Activated CD4-positive, alpha-beta memory T cell treated with anti-CD3 and anti-CD28 coated beads for 36 hours (primary cell): ENCODE measurements around the gene ZNF608. TPM values are rescaled to one million over a fixed set of nuclear protein-coding genes. Genes with fewer than 3 reads are reported as not detected.

Experiments used
- CTCF ChIA-PET: fragments of 350-600 bp; sonication (Branson Sonifier 250); formaldehyde crosslinking; loops from one replicate; lab custom pipeline; 2021; ENCODE audit warnings: antibody characterized with exemption, inconsistent platforms; lab: Charles Lee
- POLR2A ChIA-PET: fragments of 350-600 bp; sonication (Branson Sonifier 250); formaldehyde crosslinking; loops from one replicate; lab custom pipeline; 2021; ENCODE audit warnings: antibody characterized with exemption; lab: Charles Lee
- DNase-seq: peaks from one replicate; pipeline ENCODE4 v3.0.0-alpha.2; 2020
- H3K27ac Mint-ChIP-seq: one replicate; pipeline ENCODE4 v1.8.0; 2021; ENCODE audit warnings: mixed read lengths
- H3K27me3 Mint-ChIP-seq: one replicate; pipeline ENCODE4 v1.8.0; 2021; ENCODE audit warnings: mixed read lengths
- H3K36me3 Mint-ChIP-seq: one replicate; pipeline ENCODE4 v1.8.0; 2021; ENCODE audit warnings: mixed read lengths
- H3K4me1 Mint-ChIP-seq: one replicate; pipeline ENCODE4 v1.8.0; 2021; ENCODE audit warnings: low read depth, mixed read lengths
- H3K4me3 Mint-ChIP-seq: one replicate; pipeline ENCODE4 v1.8.0; 2021; ENCODE audit warnings: mild to moderate bottlenecking, mixed read lengths
- H3K9me3 Mint-ChIP-seq: one replicate; pipeline ENCODE4 v1.8.0; 2021; ENCODE audit warnings: mixed read lengths
- intact Hi-C: fragments of 100-400 bp; cut with micrococcal nuclease; formaldehyde crosslinking; loops from one replicate; pipeline ENCODE4 v1.15.1; 2023
- total RNA-seq, 2 experiments: library from RNA; stranded (reverse); gene quantifications; one replicate each; pipeline ENCODE4 v1.2.3, GENCODE V29; 2021

The ZNF608 gene
- total RNA-seq, 2 experiments from 2014 or later = not detected

DNA sequence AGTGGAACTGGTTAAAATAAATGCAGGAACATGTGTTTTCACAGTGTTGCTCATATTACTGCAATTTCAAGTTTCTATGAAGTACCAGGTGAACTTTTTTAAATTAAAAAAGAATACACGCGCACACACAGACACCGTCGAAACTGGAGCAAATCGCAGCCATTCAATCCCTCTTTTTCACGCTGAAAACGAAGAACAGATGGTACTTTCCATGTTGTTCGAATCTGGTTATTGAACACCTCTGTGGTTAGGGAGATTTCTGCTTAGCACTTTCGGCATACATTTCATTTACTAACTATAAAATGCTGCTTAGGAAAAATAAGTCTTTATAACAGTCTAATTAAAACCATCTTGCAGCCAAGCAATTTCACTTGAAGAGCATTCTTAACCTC, 6.8 kb downstream of the ZNF608 start:
- intact Hi-C loops = no loop called here
- Mint-ChIP-seq H3K9me3 (no peaks in the 10 kb centered on the region), H3K4me3 (no peak overlapping the region), H3K36me3 (no peaks in the 10 kb centered on the region), H3K27me3 (peaks cover 21% of the 10 kb centered on the region), H3K4me1 (no peaks in the 10 kb centered on the region), H3K27ac (no peak overlapping the region)
- no peak for DNase-seq
- CTCF ChIA-PET = no interaction called here
- POLR2A ChIA-PET = no interaction called here

GRCh38 chr5:124738681-124739633, 7.5 kb downstream of the ZNF608 start:
- no peak overlapping the region for H3K4me3 Mint-ChIP-seq
- CTCF ChIA-PET = no interaction called here
- H3K9me3 Mint-ChIP-seq = no peaks in the 10 kb centered on the region
- intact Hi-C loops = no loop called here
- POLR2A ChIA-PET = no interaction called here
- H3K27me3 Mint-ChIP-seq = peaks cover 25% of the 10 kb centered on the region
- H3K4me1 Mint-ChIP-seq = no peaks in the 10 kb centered on the region
- no peak overlapping the region for H3K27ac Mint-ChIP-seq
- no peaks in the 10 kb centered on the region for H3K36me3 Mint-ChIP-seq
- no peak for DNase-seq

DNA sequence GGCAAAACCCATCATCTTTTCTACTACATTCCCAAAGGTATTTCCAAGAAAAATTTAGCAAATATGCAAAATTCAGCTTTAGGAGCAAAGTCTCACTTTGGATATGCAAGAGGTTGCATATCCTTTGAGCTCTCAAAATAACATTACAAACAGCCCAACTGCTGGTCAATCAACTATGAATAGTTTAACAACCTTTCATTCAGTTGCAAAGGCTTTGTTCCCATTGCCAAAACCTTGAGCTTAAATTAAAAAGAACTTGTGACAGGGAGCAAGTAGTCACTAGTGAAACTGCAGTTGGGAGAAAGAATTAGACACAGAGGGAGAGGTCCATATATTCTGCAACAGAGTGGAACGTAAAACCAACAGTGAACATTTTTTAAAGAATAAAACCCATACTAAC, 8.8 kb downstream of the ZNF608 start:
- Mint-ChIP-seq H3K4me3 (no peak overlapping the region), H3K4me1 (no peaks in the 10 kb centered on the region), H3K36me3 (no peaks in the 10 kb centered on the region), H3K27me3 (peaks cover 28% of the 10 kb centered on the region), H3K9me3 (no peaks in the 10 kb centered on the region), H3K27ac (no peak overlapping the region)
- intact Hi-C loops = no loop called here
- ChIA-PET POLR2A (no interaction called here), CTCF (no interaction called here)
- no peak for DNase-seq

- Mint-ChIP-seq H3K27me3 (peaks cover 30% of the 10 kb centered on the region), H3K36me3 (no peaks in the 10 kb centered on the region), H3K27ac (no peak overlapping the region), H3K4me1 (no peaks in the 10 kb centered on the region), H3K9me3 (no peaks in the 10 kb centered on the region), H3K4me3 (no peak overlapping the region)
- intact Hi-C loops = no loop called here
- ChIA-PET CTCF (no interaction called here), POLR2A (no interaction called here)
- DNase-seq = no peak
Measured at GRCh38 chr5:124736805-124737188, 9.6 kb downstream of the ZNF608 start.

- Mint-ChIP-seq H3K36me3 (no peaks in the 10 kb centered on the region), H3K27me3 (peaks cover 30% of the 10 kb centered on the region), H3K4me1 (no peaks in the 10 kb centered on the region), H3K9me3 (no peaks in the 10 kb centered on the region), H3K27ac (no peak overlapping the region), H3K4me3 (no peak overlapping the region)
- ChIA-PET POLR2A (no interaction called here), CTCF (no interaction called here)
- no peak for DNase-seq
- intact Hi-C loops = no loop called here
Measured at GRCh38 chr5:124736082-124736804, 10.2 kb downstream of the ZNF608 start.

DNA sequence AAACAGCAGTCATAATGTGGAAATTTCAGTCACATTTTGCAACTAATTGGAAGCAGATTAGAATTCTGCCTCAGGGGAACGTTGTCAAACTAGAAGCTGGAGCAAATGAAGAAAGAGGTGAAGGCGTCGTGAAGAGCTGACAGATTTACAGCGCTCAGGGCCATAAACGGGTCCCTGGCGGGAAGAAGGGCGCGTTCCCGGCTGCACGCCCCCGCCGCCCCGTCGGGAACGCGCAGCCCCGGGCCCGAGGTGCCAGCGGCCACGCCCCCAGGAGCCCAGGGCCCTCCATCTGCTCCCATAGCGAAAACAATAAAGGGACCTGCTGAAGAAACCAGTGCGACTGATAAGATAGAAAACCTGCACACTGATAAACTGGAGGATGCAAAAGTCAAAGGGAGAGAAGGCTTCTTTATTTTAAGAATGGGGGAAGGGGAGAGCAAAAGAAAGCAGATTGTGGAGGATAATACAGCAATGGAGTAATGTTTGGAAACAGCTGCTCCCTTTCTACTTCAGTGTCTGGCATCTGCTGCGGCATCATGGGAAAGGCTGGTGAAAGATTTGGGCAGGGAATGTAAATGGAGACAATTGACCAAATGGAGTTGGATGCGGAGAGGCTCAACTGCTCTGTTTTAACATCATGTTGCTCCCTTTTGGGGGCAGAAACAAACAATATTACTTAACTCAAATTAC, 11.1 kb downstream of the ZNF608 start:
- Mint-ChIP-seq H3K27ac (no peak overlapping the region), H3K4me1 (no peaks in the 10 kb centered on the region), H3K36me3 (no peaks in the 10 kb centered on the region), H3K4me3 (no peak overlapping the region), H3K27me3 (peaks cover 30% of the 10 kb centered on the region), H3K9me3 (no peaks in the 10 kb centered on the region)
- CTCF ChIA-PET = no interaction called here
- intact Hi-C loops = no loop called here
- DNase-seq = no peak
- POLR2A ChIA-PET = no interaction called here

DNA sequence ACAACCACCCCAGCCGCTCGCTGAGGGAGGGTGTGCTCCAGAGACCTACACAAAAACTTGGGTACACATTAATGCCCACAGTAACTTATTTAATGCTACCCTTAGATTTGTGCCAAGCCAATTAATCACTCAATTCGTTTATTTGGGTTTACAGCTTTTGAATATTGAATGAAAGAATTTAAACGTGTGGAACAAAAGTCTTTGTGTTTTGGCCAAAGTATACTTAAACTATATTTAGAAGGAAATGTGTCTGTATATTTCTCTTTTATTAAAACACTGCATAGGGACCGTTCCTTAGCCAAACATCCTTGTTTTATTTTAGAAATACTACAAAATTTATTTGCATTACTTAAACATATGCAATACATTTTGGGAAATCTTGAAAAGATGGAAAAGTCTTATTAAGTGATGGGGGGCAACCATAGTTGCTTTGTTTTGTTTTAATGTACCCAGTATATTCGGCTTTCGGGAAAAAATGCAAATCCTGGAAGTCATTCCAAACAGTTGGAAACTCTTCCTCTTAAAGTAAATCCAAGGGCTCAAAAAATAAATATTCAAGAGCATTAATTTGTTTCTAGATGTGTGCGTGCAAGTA, 11.8 kb downstream of the ZNF608 start:
- ChIA-PET POLR2A (no interaction called here), CTCF (no interaction called here)
- intact Hi-C loops = no loop called here
- H3K27me3 Mint-ChIP-seq = peaks cover 26% of the 10 kb centered on the region
- no peak overlapping the region for H3K4me3 Mint-ChIP-seq
- H3K4me1 Mint-ChIP-seq = no peaks in the 10 kb centered on the region
- DNase-seq = no peak
- no peaks in the 10 kb centered on the region for H3K9me3 Mint-ChIP-seq
- H3K27ac Mint-ChIP-seq = no peak overlapping the region
- no peaks in the 10 kb centered on the region for H3K36me3 Mint-ChIP-seq

DNA sequence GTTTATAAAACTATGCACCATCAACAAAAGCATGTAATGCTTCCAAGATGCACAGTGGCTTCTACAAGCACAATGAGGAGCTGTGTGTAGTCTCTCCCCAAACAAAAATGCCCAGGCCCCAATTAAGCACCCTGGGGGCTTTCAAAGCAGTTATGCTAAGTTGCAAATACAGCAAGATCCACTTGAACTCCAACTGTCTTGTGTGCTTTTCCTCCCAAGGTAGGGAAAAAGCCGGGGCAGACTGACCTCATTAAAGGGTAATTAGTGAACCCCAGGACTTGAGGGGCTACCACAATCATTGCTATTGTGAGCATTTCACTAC, 13.1 kb downstream of the ZNF608 start:
- H3K4me1 Mint-ChIP-seq = no peaks in the 10 kb centered on the region
- no peak for DNase-seq
- H3K27me3 Mint-ChIP-seq = peaks cover 21% of the 10 kb centered on the region
- H3K27ac Mint-ChIP-seq = no peak overlapping the region
- POLR2A ChIA-PET = no interaction called here
- peaks cover 2% of the 10 kb centered on the region for H3K9me3 Mint-ChIP-seq
- CTCF ChIA-PET = no interaction called here
- no peak overlapping the region for H3K4me3 Mint-ChIP-seq
- no peaks in the 10 kb centered on the region for H3K36me3 Mint-ChIP-seq
- intact Hi-C loops = no loop called here

GRCh38 chr5:124732428-124733328, 13.8 kb downstream of the ZNF608 start:
- Mint-ChIP-seq H3K27ac (no peak overlapping the region), H3K4me3 (no peak overlapping the region), H3K9me3 (peaks cover 2% of the 10 kb centered on the region), H3K27me3 (peaks cover 21% of the 10 kb centered on the region), H3K36me3 (no peaks in the 10 kb centered on the region), H3K4me1 (no peaks in the 10 kb centered on the region)
- intact Hi-C loops = no loop called here
- ChIA-PET POLR2A (no interaction called here), CTCF (no interaction called here)
- no peak for DNase-seq

- H3K4me3 Mint-ChIP-seq = no peak overlapping the region
- H3K36me3 Mint-ChIP-seq = no peaks in the 10 kb centered on the region
- no peak for DNase-seq
- no peaks in the 10 kb centered on the region for H3K4me1 Mint-ChIP-seq
- H3K27me3 Mint-ChIP-seq = peaks cover 12% of the 10 kb centered on the region
- CTCF ChIA-PET = no interaction called here
- peaks cover 2% of the 10 kb centered on the region for H3K9me3 Mint-ChIP-seq
- intact Hi-C loops = no loop called here
- POLR2A ChIA-PET = no interaction called here
- H3K27ac Mint-ChIP-seq = no peak overlapping the region
Measured at GRCh38 chr5:124730381-124730780, 16.1 kb downstream of the ZNF608 start.

GRCh38 chr5:124729720-124730359, 16.6 kb downstream of the ZNF608 start:
- CTCF ChIA-PET = no interaction called here
- Mint-ChIP-seq H3K4me1 (no peaks in the 10 kb centered on the region), H3K27me3 (peaks cover 9% of the 10 kb centered on the region), H3K4me3 (no peak overlapping the region), H3K27ac (no peak overlapping the region), H3K9me3 (peaks cover 2% of the 10 kb centered on the region), H3K36me3 (no peaks in the 10 kb centered on the region)
- no peak for DNase-seq
- POLR2A ChIA-PET = no interaction called here
- intact Hi-C loops = no loop called here
